AG08395 (cell line): Measurements from ENCODE around the gene PCID2.
"Not testable (repeated sequence)": the region's sequence is repeated elsewhere in the genome, so short reads cannot be mapped to it uniquely, and the experiment has no call there.

Experiments used
- DNase-seq: peaks from one replicate; pipeline ENCODE4 v3.0.0; 2012; ENCODE audit warnings: mixed read lengths, low spot score

PCID2 gene

GRCh38 chr13:113164492-113164891 is 44.0 kb downstream of the PCID2 start:
- no peak for DNase-seq

- DNase-seq: no peak
These were observed 45.4 kb downstream of the PCID2 start for GRCh38 chr13:113162783-113163685.

- not testable (repeated sequence) for DNase-seq
These were observed 46.5 kb downstream of the PCID2 start for GRCh38 chr13:113161975-113162374.

GRCh38 chr13:113161433-113161832 is 47.0 kb downstream of the PCID2 start:
- no peak for DNase-seq

- no peak for DNase-seq
These were observed 47.5 kb downstream of the PCID2 start for GRCh38 chr13:113160983-113161382.

GRCh38 chr13:113159701-113160100 is 48.8 kb downstream of the PCID2 start:
- no peak for DNase-seq

- DNase-seq: no peak
These were observed 49.5 kb downstream of the PCID2 start for GRCh38 chr13:113158946-113159345.

- no peak for DNase-seq
These were observed 50.3 kb downstream of the PCID2 start, which contains the start of gene PROZ for GRCh38 chr13:113157929-113158747. TSS of gene PROZ (plus strand) at chr13:113158648. CDS start at chr13:113158661, 13 bp downstream.

- no peak for DNase-seq
These were observed 51.1 kb downstream of the PCID2 start for GRCh38 chr13:113157206-113157928.

GRCh38 chr13:113155982-113156655 is 52.4 kb downstream of the PCID2 start:
- no peak for DNase-seq

- no peak for DNase-seq
These were observed 53.3 kb downstream of the PCID2 start for GRCh38 chr13:113155201-113155600.

GRCh38 chr13:113153810-113154748 is 54.4 kb downstream of the PCID2 start:
- peak; percentile 88 for DNase-seq

GRCh38 chr13:113152984-113153809 is 55.3 kb downstream of the PCID2 start:
- DNase-seq: peak; percentile 21

GRCh38 chr13:113152691-113152983 is 55.8 kb downstream of the PCID2 start:
- no peak for DNase-seq

- DNase-seq: peak; percentile 47
These were observed 56.5 kb downstream of the PCID2 start for GRCh38 chr13:113151745-113152690.

- DNase-seq: no peak
These were observed 57.7 kb downstream of the PCID2 start for GRCh38 chr13:113150550-113151365.

GRCh38 chr13:113149711-113150549 is 58.5 kb downstream of the PCID2 start:
- no peak for DNase-seq
